GM23248 (cell line): ENCODE results near the gene PLAAT3. TPM values are rescaled to one million over a fixed set of nuclear protein-coding genes. Genes with fewer than 3 reads are reported as not detected.
"Not testable (repeated sequence)": the region's sequence is repeated elsewhere in the genome, so short reads cannot be mapped to it uniquely, and the experiment has no call there.

Experiments
- DNase-seq: peaks from one replicate; pipeline ENCODE4 v3.0.0-alpha.2; 2015
- H2AFZ ChIP-seq: fragments of 200-600 bp; sonication (generic); 2 replicates; pipeline ENCODE4 v1.6.1; 2016; ENCODE audit warnings: antibody characterized with exemption
- H3F3A ChIP-seq: fragments of 200-600 bp; sonication (generic); 2 replicates; pipeline ENCODE4 v1.6.1; 2016; ENCODE audit warnings: mild to moderate bottlenecking, antibody characterized with exemption, mixed run types; ENCODE audit not compliant: insufficient read depth
- H3K27ac ChIP-seq: fragments of 200-600 bp; sonication (generic); 2 replicates; pipeline ENCODE4 v1.5.1; 2016; ENCODE audit warnings: mild to moderate bottlenecking
- H3K27me3 ChIP-seq: fragments of 200-600 bp; sonication (generic); replicated peaks from 2 replicates; pipeline ENCODE4 v1.6.1; 2016; ENCODE audit warnings: mild to moderate bottlenecking; ENCODE audit not compliant: insufficient read depth
- H3K36me3 ChIP-seq: fragments of 200-600 bp; sonication (generic); 2 replicates; pipeline ENCODE4 v1.6.1; 2016; ENCODE audit warnings: low read depth, mild to moderate bottlenecking
- H3K4me1 ChIP-seq: fragments of 200-600 bp; sonication (generic); 2 replicates; pipeline ENCODE4 v1.6.1; 2016; ENCODE audit warnings: mild to moderate bottlenecking; ENCODE audit not compliant: insufficient read depth
- H3K4me2 ChIP-seq: fragments of 200-600 bp; sonication (generic); one replicate; pipeline ENCODE4 v1.6.1; 2016; ENCODE audit warnings: mild to moderate bottlenecking; ENCODE audit not compliant: unreplicated experiment
- H3K4me3 ChIP-seq: fragments of 200-600 bp; sonication (generic); 2 replicates; pipeline ENCODE4 v1.5.1; 2016; ENCODE audit warnings: mild to moderate bottlenecking
- H3K79me2 ChIP-seq: fragments of 200-600 bp; sonication (generic); 2 replicates; pipeline ENCODE4 v1.6.1; 2016; ENCODE audit warnings: mild to moderate bottlenecking; ENCODE audit not compliant: insufficient read depth
- H3K9ac ChIP-seq: fragments of 200-600 bp; sonication (generic); 2 replicates; pipeline ENCODE4 v1.6.1; 2016; ENCODE audit warnings: mild to moderate bottlenecking
- H3K9me2 ChIP-seq: fragments of 200-600 bp; sonication (generic); 2 replicates; pipeline ENCODE4 v1.6.1; 2016; ENCODE audit warnings: mixed run types, mild to moderate bottlenecking, moderate library complexity; ENCODE audit not compliant: insufficient read depth
- H3K9me3 ChIP-seq: fragments of 200-600 bp; sonication (generic); one replicate; pipeline ENCODE4 v1.6.1; 2017; ENCODE audit warnings: low read depth
- H4K20me1 ChIP-seq: fragments of 200-600 bp; sonication (generic); 2 replicates; pipeline ENCODE4 v1.6.0; 2016; ENCODE audit not compliant: insufficient read depth
- EZH2 ChIP-seq: fragments of 200-600 bp; sonication (generic); IDR thresholded peaks from 2 replicates; pipeline ENCODE4 v1.6.1; 2018; ENCODE audit warnings: antibody characterized with exemption, mild to moderate bottlenecking; ENCODE audit not compliant: insufficient read depth, poor library complexity, severe bottlenecking
- EZH2phosphoT487 ChIP-seq: fragments of 200-600 bp; sonication (generic); IDR thresholded peaks from 2 replicates; pipeline ENCODE4 v1.6.1; 2018; ENCODE audit warnings: antibody characterized with exemption, moderate library complexity, mild to moderate bottlenecking, low read depth; ENCODE audit not compliant: insufficient read depth
- WGBS, 2 experiments: methylation state at CpG; one replicate each; pipeline ENCODE4 v1.1.6; 2015 to 2017; ENCODE audit warnings: low lambda C conversion rate in 2 of 2, low coverage in 1 of 2; ENCODE audit errors: missing lambda C conversion rate in 2 of 2; 5-methylcytosine and 5-hydroxymethylcytosine counted together
- in situ Hi-C: fragments of 300-500 bp; cut with MboI; formaldehyde crosslinking; loops from 2 replicates; pipeline ENCODE4 v1.15.0; 2020
- polyA plus RNA-seq: library from polyadenylated mRNA; unstranded; fragments of >200 nt; fragmentation: Nextera tagmentation; extraction: Ambion mirVana; gene quantifications from 2 replicates; pipeline ENCODE4 v1.2.1, GENCODE V29; 2016
- total RNA-seq: library from RNA; depleted of rRNA; stranded (reverse); fragments of >200 nt; shearing (Covaris generic); gene quantifications from 2 replicates; pipeline ENCODE4 v1.2.3, GENCODE V29; 2014

Gene PLAAT3
- total and polyA plus RNA-seq, 2 experiments from 2014 or later = 4.3 to 4.9 TPM

- Histone ChIP-seq H3F3A (no peaks in the 10 kb centered on the region), H3K9me2 (no peaks in the 10 kb centered on the region), H3K27ac (no peak overlapping the region), H3K4me2 (no peak overlapping the region), H3K9me3 (no peaks in the 10 kb centered on the region), H3K4me3 (no peak overlapping the region), H3K4me1 (no peaks in the 10 kb centered on the region), H3K9ac (no peak overlapping the region), H3K79me2 (no peaks in the 10 kb centered on the region), H3K27me3 (peaks cover 7% of the 10 kb centered on the region; the same call in 1 of the 2 replicates), H3K36me3 (no peaks in the 10 kb centered on the region), H2AFZ (no peak overlapping the region), H4K20me1 (no peaks in the 10 kb centered on the region)
- in situ Hi-C loops = no loop called here
- WGBS, 2 experiments = 72 to 86% methylated on average over 2 of the region's 2 CpGs
- no peak for TF ChIP-seq EZH2phosphoT487
- no peak for TF ChIP-seq EZH2
- DNase-seq = no peak
These were observed 70.5 kb downstream of the PLAAT3 start for GRCh38 chr11:63543711-63544110.

GRCh38 chr11:63542506-63542905 is 71.7 kb downstream of the PLAAT3 start:
- H3K36me3 ChIP-seq, H4K20me1 ChIP-seq, H3K4me3 ChIP-seq, H3K4me2 ChIP-seq, H3K27ac ChIP-seq, H3F3A ChIP-seq, H3K9me2 ChIP-seq, DNase-seq, H3K9me3 ChIP-seq, H3K9ac ChIP-seq, in situ Hi-C loops, H3K4me1 ChIP-seq, H3K27me3 ChIP-seq, H3K79me2 ChIP-seq, H2AFZ ChIP-seq: not testable (repeated sequence)
- WGBS, 2 experiments = 53 to 68% methylated on average over 2 of the region's 2 CpGs

DNA sequence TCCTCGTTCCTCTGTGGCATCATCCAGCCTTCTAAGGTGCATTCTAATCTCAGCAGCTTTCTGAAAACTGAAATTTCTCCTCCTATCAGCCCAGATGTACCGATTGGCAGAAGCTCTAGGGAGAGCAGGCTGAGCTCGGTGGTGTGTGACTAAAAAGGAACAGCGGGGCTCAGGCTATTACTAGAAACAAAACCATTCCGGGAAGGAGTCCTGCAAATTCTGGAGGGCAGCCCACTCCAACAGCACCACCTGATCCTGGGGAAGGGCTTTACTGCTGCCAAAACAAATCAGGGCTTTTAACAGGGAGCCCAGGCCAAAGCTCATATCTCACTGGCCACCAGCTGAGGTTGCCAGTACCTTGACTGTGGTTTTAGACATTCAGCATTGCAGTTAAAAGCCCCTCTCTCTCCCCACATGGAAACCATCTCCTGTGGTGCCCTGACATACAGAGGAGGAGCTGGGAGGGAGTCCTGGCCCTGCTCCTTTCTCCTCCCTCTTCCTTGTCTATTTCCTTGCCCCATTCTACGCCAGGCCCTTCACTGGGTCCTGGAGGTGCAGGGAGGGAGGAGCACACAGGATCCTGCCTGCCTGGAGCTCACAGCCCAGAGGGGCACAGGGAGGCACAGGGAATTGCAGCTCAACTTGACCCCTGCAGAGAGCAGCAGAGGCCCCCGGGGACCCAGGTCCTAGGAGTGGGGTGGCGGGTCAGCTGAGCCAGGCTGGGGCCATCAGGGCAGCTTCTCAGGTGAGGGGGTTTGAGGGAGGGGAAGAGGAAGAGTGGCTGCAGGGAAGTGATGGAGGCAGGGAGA is 76.7 kb downstream of the PLAAT3 start:
- H3K4me2 ChIP-seq = peak overlapping the region; percentile 87
- H3K36me3 ChIP-seq = no peaks in the 10 kb centered on the region
- no peaks in the 10 kb centered on the region for H3F3A ChIP-seq
- in situ Hi-C loops = no loop called here
- 0 out of 2 replicates have a peak, but pooled peaks cover 9% of the 10 kb centered on the region for H3K4me1 ChIP-seq
- no peaks in the 10 kb centered on the region for H3K79me2 ChIP-seq
- H3K4me3 ChIP-seq = peak overlapping the region; percentile 64
- WGBS, 2 experiments = 20 to 31% methylated on average over 8 of the region's 8 CpGs
- H3K27ac ChIP-seq = no peak overlapping the region
- no peaks in the 10 kb centered on the region for H3K9me3 ChIP-seq
- 0 out of 2 replicates have a peak, but pooled peaks cover 7% of the 10 kb centered on the region for H3K27me3 ChIP-seq
- H3K9ac ChIP-seq = peak overlapping the region; percentile 27; the same call in 1 of the 2 replicates
- H4K20me1 ChIP-seq = no peaks in the 10 kb centered on the region
- TF ChIP-seq EZH2 (no peak), EZH2phosphoT487 (no peak)
- peak; percentile 47 for DNase-seq
- H2AFZ ChIP-seq = peak overlapping the region; percentile 85
- no peaks in the 10 kb centered on the region for H3K9me2 ChIP-seq

- in situ Hi-C loops = no loop called here
- Histone ChIP-seq H3K36me3 (no peaks in the 10 kb centered on the region), H4K20me1 (no peaks in the 10 kb centered on the region), H3K4me2 (peak within 1 kb of the TSS; percentile 87), H3K9me3 (no peaks in the 10 kb centered on the region), H3K4me3 (peak within 1 kb of the TSS; percentile 64), H2AFZ (peak within 1 kb of the TSS; percentile 85), H3K9ac (peak within 1 kb of the TSS; percentile 27), H3K27ac (no peak within 1 kb of the TSS), H3K4me1 (0 out of 2 replicates have a peak, but pooled peaks cover 9% of the 10 kb centered on the region), H3K9me2 (no peaks in the 10 kb centered on the region), H3F3A (no peaks in the 10 kb centered on the region), H3K27me3 (0 out of 2 replicates have a peak, but pooled peaks cover 6% of the 10 kb centered on the region), H3K79me2 (no peaks in the 10 kb centered on the region)
- DNase-seq = peak; percentile 62
- TF ChIP-seq EZH2phosphoT487 (no peak), EZH2 (no peak)
- 6 to 7% methylated on average over 10 of the region's 10 CpGs for WGBS, 2 experiments
These were observed 77.5 kb downstream of the PLAAT3 start, which contains the start of gene PLAAT4 for GRCh38 chr11:63536669-63537292. PLAAT4 (plus strand) TSS chr11:63536808; CDS start chr11:63536869, 61 bp downstream.
